Measurements from ENCODE around the gene TBKBP1. TPM values are rescaled to one million over a fixed set of nuclear protein-coding genes. Genes with fewer than 3 reads are reported as not detected.

The TBKBP1 gene
- polyA plus RNA-seq, 3 donors, result 0.22 to 7.7 (median 0.45) TPM

GRCh38 chr17:47674499-47674898, 19.5 kb upstream of the TBKBP1 start:
- H3K4me3 ChIP-seq (replicated peaks in 1 of 3; ENCODE audit: low read depth in 2 of 3, low read length in 3 of 3), result no peak overlapping the region
- H2AFZ ChIP-seq (ENCODE audit: insufficient read depth, low read depth, low read length, poor library complexity, severe bottlenecking), result no peak overlapping the region
- H3K4me1 ChIP-seq (ENCODE audit: control insufficient read depth in 1 of 2, insufficient read depth in 2 of 2, low read length in 2 of 2), result peaks cover 22 to 23% of the 10 kb centered on the region in 2 donors
- H3K27ac ChIP-seq (ENCODE audit: low read depth in 1 of 2, low read length in 2 of 2), result peak overlapping the region in 1 of 2 donors; percentile 20
- intact Hi-C loops (cut with micrococcal nuclease), result no loop called here
- H3K9me3 Mint-ChIP-seq, result no peaks in the 10 kb centered on the region
- no peaks in the 10 kb centered on the region for H3K9me3 ChIP-seq (replicated peaks in 1 of 2; ENCODE audit: control insufficient read depth in 1 of 2, insufficient read depth in 1 of 2, low read length in 2 of 2)
- WGBS (ENCODE audit: insufficient coverage), result 100% methylated on average over 2 of the region's 4 CpGs
- H3K27me3 Mint-ChIP-seq (ENCODE audit: low read depth in 3 of 3), result no peaks in the 10 kb centered on the region
- peak overlapping the region in 2 of 7 donors; percentile 28 to 36 for H3K27ac Mint-ChIP-seq
- H3K27me3 ChIP-seq (ENCODE audit: control insufficient read depth in 2 of 2, insufficient read depth in 2 of 2, low read length in 2 of 2), result no peaks in the 10 kb centered on the region
- H3K4me1 Mint-ChIP-seq, result peaks cover 20% of the 10 kb centered on the region
- no peak for TF ChIP-seq CTCF (IDR thresholded peaks at IDR 0.05)
- no peak overlapping the region for H3K9ac ChIP-seq (ENCODE audit: insufficient read depth, low read length, poor library complexity, severe bottlenecking)
- peaks cover 72% of the 10 kb centered on the region for H4K20me1 ChIP-seq (ENCODE audit: insufficient read depth, low read length)
- H3K4me2 ChIP-seq (replicated peaks; ENCODE audit: extremely low read depth, low read length, poor library complexity, severe bottlenecking), result no peak overlapping the region
- H3K79me2 ChIP-seq (ENCODE audit: insufficient read depth, low read length), result peaks cover 27% of the 10 kb centered on the region
- no peak overlapping the region for H3K4me3 Mint-ChIP-seq
- peaks cover 94 to 98% of the 10 kb centered on the region in 2 donors for H3K36me3 ChIP-seq (replicated peaks in 1 of 2; ENCODE audit: control insufficient read depth in 1 of 2, insufficient read depth in 2 of 2, low read length in 2 of 2)
- DNase-seq, result no peak
- H3K36me3 Mint-ChIP-seq, result peaks cover 90 to 99% of the 10 kb centered on the region in 2 donors

- WGBS (ENCODE audit: insufficient coverage), result 94% methylated on average over 2 of the region's 2 CpGs
- H2AFZ ChIP-seq (ENCODE audit: insufficient read depth, low read depth, low read length, poor library complexity, severe bottlenecking), result no peak overlapping the region
- H3K27ac Mint-ChIP-seq, result peak overlapping the region in 1 of 7 donors; percentile 62
- peaks cover 9% of the 10 kb centered on the region for H3K4me1 Mint-ChIP-seq
- DNase-seq, result no peak
- H4K20me1 ChIP-seq (ENCODE audit: insufficient read depth, low read length), result peaks cover 68% of the 10 kb centered on the region
- H3K36me3 ChIP-seq (replicated peaks in 1 of 2; ENCODE audit: control insufficient read depth in 1 of 2, insufficient read depth in 2 of 2, low read length in 2 of 2), result peaks cover 98 to 100% of the 10 kb centered on the region in 2 donors
- no peak overlapping the region for H3K4me3 ChIP-seq (replicated peaks in 1 of 3; ENCODE audit: low read depth in 2 of 3, low read length in 3 of 3)
- no peak for TF ChIP-seq CTCF (IDR thresholded peaks at IDR 0.05)
- H3K9ac ChIP-seq (ENCODE audit: insufficient read depth, low read length, poor library complexity, severe bottlenecking), result no peak overlapping the region
- no peaks in the 10 kb centered on the region for H3K27me3 Mint-ChIP-seq (ENCODE audit: low read depth in 3 of 3)
- peaks cover 11 to 12% of the 10 kb centered on the region in 2 donors for H3K4me1 ChIP-seq (ENCODE audit: control insufficient read depth in 1 of 2, insufficient read depth in 2 of 2, low read length in 2 of 2)
- H3K36me3 Mint-ChIP-seq, result peaks cover 91 to 99% of the 10 kb centered on the region in 2 donors
- no peak overlapping the region for H3K4me2 ChIP-seq (replicated peaks; ENCODE audit: extremely low read depth, low read length, poor library complexity, severe bottlenecking)
- intact Hi-C loops (cut with micrococcal nuclease), result no loop called here
- no peaks in the 10 kb centered on the region for H3K9me3 ChIP-seq (replicated peaks in 1 of 2; ENCODE audit: control insufficient read depth in 1 of 2, insufficient read depth in 1 of 2, low read length in 2 of 2)
- H3K9me3 Mint-ChIP-seq, result no peaks in the 10 kb centered on the region
- H3K27ac ChIP-seq (ENCODE audit: low read depth in 1 of 2, low read length in 2 of 2), result no peak overlapping the region
- no peak overlapping the region for H3K4me3 Mint-ChIP-seq
- H3K79me2 ChIP-seq (ENCODE audit: insufficient read depth, low read length), result peaks cover 24% of the 10 kb centered on the region
- no peaks in the 10 kb centered on the region for H3K27me3 ChIP-seq (ENCODE audit: control insufficient read depth in 2 of 2, insufficient read depth in 2 of 2, low read length in 2 of 2)
These were observed 18.4 kb upstream of the TBKBP1 start for GRCh38 chr17:47675380-47676198.
